B cell (primary cell): Measurements from ENCODE around the gene ZFAND6.

Source experiments
- EZH2 ChIP-seq: IDR thresholded peaks from 2 replicates; pipeline ENCODE4 v1.6.1; 2012; ENCODE audit warnings: borderline replicate concordance, low read depth, mild to moderate bottlenecking, moderate library complexity, low read length; ENCODE audit not compliant: insufficient read depth, poor library complexity, severe bottlenecking
- TF ChIP-seq, protein P1 (sequence below): fragments of 200-600 bp; IDR thresholded peaks from one replicate; pipeline ENCODE4 v1.8.0; 2022; ENCODE audit warnings: antibody characterized with exemption, mild to moderate bottlenecking

DNA sequence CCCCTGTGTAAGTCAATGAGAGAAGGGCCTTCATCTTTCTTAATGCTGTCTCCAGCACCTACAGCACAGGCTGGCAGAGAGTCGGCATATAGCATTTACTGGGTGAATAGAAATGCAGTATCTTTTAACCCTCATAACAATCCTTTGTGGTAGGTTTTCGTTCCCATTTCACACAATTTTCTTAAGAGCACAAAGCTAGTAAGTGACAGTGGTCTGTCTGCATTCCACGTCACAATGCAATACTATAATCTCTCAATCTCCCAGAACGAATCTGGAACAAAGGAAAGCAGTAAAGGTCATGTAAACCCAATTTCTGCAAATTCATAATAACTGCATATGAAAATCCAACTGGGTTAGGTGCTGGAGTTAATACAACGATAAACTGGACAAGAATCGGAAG is 1.4 kb upstream of the ZFAND6 start:
- TF ChIP-seq, protein P1, sequence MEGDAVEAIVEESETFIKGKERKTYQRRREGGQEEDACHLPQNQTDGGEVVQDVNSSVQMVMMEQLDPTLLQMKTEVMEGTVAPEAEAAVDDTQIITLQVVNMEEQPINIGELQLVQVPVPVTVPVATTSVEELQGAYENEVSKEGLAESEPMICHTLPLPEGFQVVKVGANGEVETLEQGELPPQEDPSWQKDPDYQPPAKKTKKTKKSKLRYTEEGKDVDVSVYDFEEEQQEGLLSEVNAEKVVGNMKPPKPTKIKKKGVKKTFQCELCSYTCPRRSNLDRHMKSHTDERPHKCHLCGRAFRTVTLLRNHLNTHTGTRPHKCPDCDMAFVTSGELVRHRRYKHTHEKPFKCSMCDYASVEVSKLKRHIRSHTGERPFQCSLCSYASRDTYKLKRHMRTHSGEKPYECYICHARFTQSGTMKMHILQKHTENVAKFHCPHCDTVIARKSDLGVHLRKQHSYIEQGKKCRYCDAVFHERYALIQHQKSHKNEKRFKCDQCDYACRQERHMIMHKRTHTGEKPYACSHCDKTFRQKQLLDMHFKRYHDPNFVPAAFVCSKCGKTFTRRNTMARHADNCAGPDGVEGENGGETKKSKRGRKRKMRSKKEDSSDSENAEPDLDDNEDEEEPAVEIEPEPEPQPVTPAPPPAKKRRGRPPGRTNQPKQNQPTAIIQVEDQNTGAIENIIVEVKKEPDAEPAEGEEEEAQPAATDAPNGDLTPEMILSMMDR = no peak
- no peak for TF ChIP-seq EZH2
